T1000 (cell line): ENCODE results near the gene KRT4.
"Not testable (repeated sequence)": the region's sequence is repeated elsewhere in the genome, so short reads cannot be mapped to it uniquely, and the experiment has no call there.

Experiments
- DNase-seq: peaks from one replicate; lab custom pipeline; 2025; ENCODE audit warnings: mixed read lengths; lab: John Stamatoyannopoulos, UW

The KRT4 gene

DNA sequence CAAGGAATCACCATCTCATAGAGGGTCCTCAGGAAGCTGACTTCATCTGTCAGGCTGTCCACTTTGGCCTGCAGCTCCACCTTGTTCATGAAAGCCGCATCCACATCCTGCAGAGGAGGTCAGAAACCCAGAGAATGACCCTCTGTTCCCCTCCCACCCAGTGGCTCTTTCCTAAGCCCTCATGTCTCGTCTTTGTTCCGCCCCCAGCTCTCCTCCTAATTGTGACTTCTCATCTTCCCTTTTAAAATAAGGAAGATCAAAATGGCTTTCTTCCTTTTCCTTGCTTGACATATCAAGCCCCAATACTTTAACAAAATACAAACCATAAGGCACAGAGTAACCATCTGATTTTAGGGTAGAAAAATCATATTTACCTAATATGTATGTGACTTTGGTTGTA lies 41.1 kb downstream of the KRT4 start:
- DNase-seq: no peak

DNA sequence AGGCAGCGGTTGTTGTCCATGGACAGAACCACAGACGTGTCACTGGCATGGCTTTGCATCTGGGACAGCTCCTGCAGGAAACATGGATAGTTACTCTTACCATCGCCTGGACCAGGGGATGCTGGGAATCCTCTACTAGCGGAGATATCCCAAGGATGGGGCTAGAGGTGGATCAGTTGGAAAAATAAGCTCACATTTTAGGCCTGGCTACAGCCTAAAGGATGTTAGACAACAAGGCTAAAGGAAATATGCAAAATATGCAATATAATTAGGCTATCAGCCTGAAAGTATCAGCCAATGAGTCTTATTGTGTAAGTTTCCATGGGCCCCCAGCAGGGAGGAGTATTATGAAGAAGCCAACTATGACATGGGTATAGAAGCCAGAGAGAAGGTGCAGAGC lies 41.7 kb downstream of the KRT4 start:
- DNase-seq: no peak

GRCh38 chr12:52771505-52771904 lies 42.4 kb downstream of the KRT4 start:
- DNase-seq: no peak

- no peak for DNase-seq
Measured at GRCh38 chr12:52771088-52771487, 42.8 kb downstream of the KRT4 start.

- no peak for DNase-seq
Measured at GRCh38 chr12:52769946-52770345, 44.0 kb downstream of the KRT4 start.

DNA sequence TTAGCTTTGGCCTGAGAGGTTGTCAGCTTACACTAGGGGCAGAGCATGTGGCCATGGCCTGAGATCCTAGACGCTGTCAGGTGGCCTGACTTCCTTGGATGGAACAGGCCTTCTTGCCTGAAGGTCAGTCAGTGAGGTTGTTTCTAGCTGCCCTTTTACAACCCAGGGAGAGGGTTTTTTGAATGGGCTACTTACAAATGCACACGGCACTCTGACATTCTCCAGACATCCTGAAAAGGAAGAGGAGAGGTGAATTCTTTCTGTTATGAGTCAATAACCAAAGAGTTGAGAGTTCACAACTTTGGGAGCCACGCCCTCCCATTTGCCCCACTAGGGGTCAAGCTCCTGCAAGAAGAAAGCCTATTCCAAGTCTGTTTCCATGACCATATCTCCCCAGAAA lies 44.6 kb downstream of the KRT4 start:
- DNase-seq: no peak

- DNase-seq: no peak
Measured at GRCh38 chr12:52768479-52769200, 45.3 kb downstream of the KRT4 start.

DNA sequence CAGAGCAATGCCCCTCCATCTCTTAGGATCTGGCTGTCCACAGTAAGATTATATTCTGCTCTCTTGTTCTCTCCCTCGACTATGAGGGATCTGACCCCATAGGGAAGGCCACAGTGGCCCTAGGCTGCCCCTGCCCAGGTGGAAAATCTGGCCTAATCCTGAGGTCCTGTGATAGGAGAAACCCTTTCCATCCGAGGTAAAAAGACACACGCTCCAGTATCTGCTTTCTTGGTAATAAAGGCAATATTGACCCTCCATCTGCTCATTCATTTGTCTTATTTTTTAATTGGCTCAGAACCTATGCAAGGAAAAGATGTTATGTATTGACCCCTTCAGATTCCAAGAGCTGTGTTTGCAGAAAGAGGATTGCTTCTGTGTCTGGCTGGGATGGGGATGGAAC lies 46.5 kb downstream of the KRT4 start:
- DNase-seq: no peak

GRCh38 chr12:52767020-52767379 lies 46.9 kb downstream of the KRT4 start:
- DNase-seq: no peak

GRCh38 chr12:52766351-52767019 lies 47.4 kb downstream of the KRT4 start:
- no peak for DNase-seq

- no peak for DNase-seq
Measured at GRCh38 chr12:52765702-52766101, 48.2 kb downstream of the KRT4 start.

DNA sequence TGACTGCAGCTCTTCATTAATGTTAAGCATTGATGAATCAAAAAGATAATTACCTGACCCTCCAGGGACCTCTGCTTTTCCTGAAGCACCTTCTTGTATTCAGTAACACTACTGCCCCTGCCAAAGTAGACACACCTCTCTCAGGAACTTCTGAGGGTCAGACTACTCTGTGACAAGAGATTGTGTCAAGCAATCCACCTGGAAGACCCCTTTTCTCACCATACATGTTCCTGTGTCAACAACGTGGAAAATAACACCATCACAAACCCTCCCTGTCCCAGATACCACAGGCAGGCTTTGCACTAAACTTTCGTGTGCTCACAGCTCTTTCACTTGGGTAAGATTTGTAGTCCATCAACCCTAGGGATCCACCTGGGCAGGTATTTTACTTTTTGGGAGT lies 49.9 kb downstream of the KRT4 start:
- no peak for DNase-seq

GRCh38 chr12:52763036-52763659 lies 50.8 kb downstream of the KRT4 start:
- no peak for DNase-seq

GRCh38 chr12:52761802-52762201 lies 52.1 kb downstream of the KRT4 start:
- DNase-seq: no peak

DNA sequence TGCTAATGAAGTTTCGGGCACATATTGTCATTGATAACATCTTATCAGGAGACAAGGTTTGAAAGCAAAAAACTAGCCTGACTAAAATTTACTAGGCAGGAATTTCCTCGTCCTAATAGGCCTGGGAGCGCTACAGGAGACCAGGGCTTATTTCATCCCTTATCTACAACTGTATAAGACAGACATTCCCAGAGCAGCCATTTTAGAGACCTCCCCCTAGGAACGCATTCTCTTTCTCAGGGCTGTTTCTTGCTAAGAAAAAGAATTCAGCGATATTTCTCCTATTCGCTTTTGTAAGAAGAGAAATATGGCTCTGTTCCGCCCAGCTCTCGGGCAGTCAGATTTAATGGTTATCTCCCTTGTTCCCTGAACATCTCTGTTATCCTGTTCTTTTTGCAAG lies 52.7 kb downstream of the KRT4 start:
- DNase-seq: not testable (repeated sequence)

DNA sequence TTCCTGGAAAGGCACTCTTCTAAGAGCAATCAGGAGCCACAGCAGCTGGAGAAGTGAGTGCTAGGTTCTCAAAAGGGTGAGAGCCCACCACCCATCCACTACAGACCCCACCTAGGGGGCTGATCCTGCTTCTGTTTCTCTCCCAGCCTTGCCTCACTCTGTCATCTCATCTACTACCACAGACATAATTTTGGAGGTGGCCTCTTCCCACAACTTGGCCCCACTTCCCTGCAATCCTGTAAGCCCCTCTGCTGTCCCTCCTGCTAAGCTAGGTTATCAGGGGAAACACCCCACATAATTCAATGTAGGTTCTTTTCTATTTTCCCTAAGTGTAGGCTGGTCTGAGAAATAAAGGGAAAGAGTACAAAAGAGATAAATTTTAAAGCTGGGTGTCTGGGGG lies 53.3 kb downstream of the KRT4 start:
- no peak for DNase-seq

DNA sequence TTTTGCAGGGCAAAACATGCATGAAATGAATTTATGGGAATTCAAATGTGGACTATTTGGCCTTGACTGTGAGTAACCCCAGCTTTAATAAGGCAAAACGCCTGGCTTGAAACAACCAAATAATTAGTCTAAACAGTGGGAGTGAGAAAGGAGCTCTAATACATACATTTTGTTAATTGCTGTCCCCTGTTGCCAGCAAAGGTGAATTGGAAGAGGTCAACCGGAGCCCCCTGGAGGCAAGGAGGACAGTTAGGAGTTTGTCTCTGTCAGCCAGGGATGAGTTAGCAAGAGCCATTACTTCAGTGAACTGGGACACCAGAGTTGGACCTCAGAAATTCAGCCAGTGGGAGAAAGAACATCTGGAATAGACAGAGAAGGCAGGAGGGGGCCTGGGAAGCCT lies 54.2 kb downstream of the KRT4 start:
- DNase-seq: no peak

- DNase-seq: no peak
Measured at GRCh38 chr12:52759218-52759617, 54.7 kb downstream of the KRT4 start.

DNA sequence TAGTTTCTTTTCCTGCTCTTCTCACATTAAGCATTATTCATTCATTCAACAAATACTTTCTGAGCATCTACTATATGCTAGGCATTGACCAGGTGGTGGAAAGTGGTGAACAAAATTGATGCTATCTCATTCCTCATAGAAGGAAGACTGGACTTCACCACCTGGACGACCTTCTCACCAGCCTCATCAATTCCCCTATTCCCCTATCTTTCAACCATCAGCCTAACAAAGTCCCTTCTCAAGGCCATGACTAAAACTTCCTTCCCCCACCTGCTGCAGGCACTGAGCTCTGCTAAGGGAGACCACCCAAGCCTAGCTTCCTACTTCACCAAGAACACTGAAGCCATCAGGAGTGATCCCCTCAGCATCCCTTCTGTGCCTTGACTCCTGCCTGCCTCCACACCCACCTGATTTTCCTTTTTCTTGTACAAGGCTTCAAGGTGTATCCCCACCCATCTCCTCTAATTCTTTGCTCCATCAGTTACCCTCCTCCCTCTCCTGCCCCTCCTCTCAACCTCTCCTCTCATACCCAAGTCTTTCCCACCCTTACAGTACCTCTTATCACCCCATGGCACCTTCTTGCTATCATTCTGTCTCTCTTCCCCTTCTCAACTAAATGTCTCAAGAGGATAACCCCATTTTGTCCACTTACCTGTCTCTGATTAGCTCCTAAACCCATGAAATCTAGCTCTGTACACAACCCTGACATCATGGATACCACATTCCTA lies 56.3 kb downstream of the KRT4 start:
- DNase-seq: no peak
